MM.1S (cell line): ENCODE results near the gene BNIP5.

Source experiments
- DNase-seq: peaks from one replicate; pipeline ENCODE4 v3.0.0-alpha.2; 2015
- H2AFZ ChIP-seq: fragments of 300-600 bp; sonication (generic); 2 replicates; pipeline ENCODE4 v1.6.0; 2016; ENCODE audit warnings: antibody characterized with exemption, low read length
- H3F3A ChIP-seq: fragments of 300-600 bp; sonication (generic); 2 replicates; pipeline ENCODE4 v1.6.1; 2016; ENCODE audit warnings: mild to moderate bottlenecking, antibody characterized with exemption, low read length, moderate library complexity, mixed read lengths; ENCODE audit not compliant: insufficient read depth
- H3K27ac ChIP-seq: fragments of 300-600 bp; sonication (generic); 2 replicates; pipeline ENCODE4 v1.5.1; 2016; ENCODE audit warnings: mild to moderate bottlenecking, low read length
- H3K27me3 ChIP-seq: fragments of 300-600 bp; sonication (generic); replicated peaks from 2 replicates; pipeline ENCODE4 v1.6.0; 2016; ENCODE audit warnings: low read length; ENCODE audit not compliant: insufficient read depth
- H3K36me3 ChIP-seq: fragments of 300-600 bp; sonication (generic); replicated peaks from 2 replicates; pipeline ENCODE4 v1.6.1; 2016; ENCODE audit warnings: mild to moderate bottlenecking, low read length, mixed read lengths; ENCODE audit not compliant: insufficient read depth
- H3K4me1 ChIP-seq: fragments of 300-600 bp; sonication (generic); 2 replicates; pipeline ENCODE4 v1.6.1; 2016; ENCODE audit warnings: low read length, mixed read lengths
- H3K4me2 ChIP-seq: fragments of 300-600 bp; sonication (generic); 2 replicates; pipeline ENCODE4 v1.6.0; 2016; ENCODE audit warnings: low read depth, low read length
- H3K4me3 ChIP-seq: fragments of 300-600 bp; sonication (generic); 2 replicates; pipeline ENCODE4 v1.5.1; 2016; ENCODE audit warnings: low read length, mixed read lengths
- H3K79me2 ChIP-seq: fragments of 300-600 bp; sonication (generic); 2 replicates; pipeline ENCODE4 v1.6.1; 2016; ENCODE audit warnings: mixed run types, low read length, mixed read lengths
- H3K9ac ChIP-seq: fragments of 300-600 bp; sonication (generic); 2 replicates; pipeline ENCODE4 v1.6.1; 2016; ENCODE audit warnings: low read length, mixed read lengths
- H3K9me2 ChIP-seq: fragments of 300-600 bp; sonication (generic); replicated peaks from 2 replicates; pipeline ENCODE4 v1.6.1; 2016; ENCODE audit warnings: mild to moderate bottlenecking, low read length, mixed read lengths; ENCODE audit not compliant: insufficient read depth
- H3K9me3 ChIP-seq: fragments of 300-600 bp; sonication (generic); replicated peaks from 2 replicates; pipeline ENCODE4 v1.6.1; 2016; ENCODE audit warnings: mild to moderate bottlenecking, low read length, mixed read lengths; ENCODE audit not compliant: insufficient read depth
- H4K20me1 ChIP-seq: fragments of 300-600 bp; sonication (generic); 2 replicates; pipeline ENCODE4 v1.6.1; 2016; ENCODE audit warnings: mild to moderate bottlenecking, low read length, moderate library complexity, mixed read lengths; ENCODE audit not compliant: insufficient read depth
- CTCF ChIP-seq: fragments of 300-600 bp; sonication (generic); IDR thresholded peaks from 2 replicates; pipeline ENCODE4 v1.5.1; 2016; ENCODE audit warnings: antibody characterized with exemption, low read length, mixed read lengths
- EZH2 ChIP-seq: fragments of 300-600 bp; sonication (generic); optimal IDR thresholded peaks from 2 replicates; pipeline ENCODE3; 2017; ENCODE audit warnings: low read depth, mild to moderate bottlenecking, antibody characterized with exemption, low read length, mixed read lengths
- EZH2phosphoT487 ChIP-seq: fragments of 300-600 bp; sonication (generic); IDR thresholded peaks from 2 replicates; pipeline ENCODE4 v1.6.1; 2018; ENCODE audit warnings: antibody characterized with exemption, low read length

The BNIP5 gene

GRCh38 chr6:36382976-36383375, 46.3 kb upstream of the BNIP5 start:
- no peak for TF ChIP-seq EZH2
- no peak for TF ChIP-seq EZH2phosphoT487
- TF ChIP-seq CTCF = no peak
- H3K9ac ChIP-seq = no peak overlapping the region
- no peaks in the 10 kb centered on the region for H3K36me3 ChIP-seq
- DNase-seq = no peak
- H3K79me2 ChIP-seq = no peaks in the 10 kb centered on the region
- no peak overlapping the region for H3K27ac ChIP-seq
- no peaks in the 10 kb centered on the region for H3K9me2 ChIP-seq
- peaks cover 14% of the 10 kb centered on the region for H3K27me3 ChIP-seq
- H3K4me3 ChIP-seq = no peak overlapping the region
- H3K9me3 ChIP-seq = no peaks in the 10 kb centered on the region
- H3K4me2 ChIP-seq = no peak overlapping the region
- peaks cover 4% of the 10 kb centered on the region; the same call in 1 of the 2 replicates for H3K4me1 ChIP-seq
- H4K20me1 ChIP-seq = no peaks in the 10 kb centered on the region
- no peak overlapping the region for H2AFZ ChIP-seq
- 0 out of 2 replicates have a peak, but pooled peaks cover under 1% of the 10 kb centered on the region for H3F3A ChIP-seq

- TF ChIP-seq EZH2 = no peak
- TF ChIP-seq CTCF = no peak
- TF ChIP-seq EZH2phosphoT487 = no peak
- H3K9me2 ChIP-seq = no peaks in the 10 kb centered on the region
- no peak overlapping the region for H3K4me3 ChIP-seq
- no peak overlapping the region for H3K27ac ChIP-seq
- H3K9ac ChIP-seq = no peak overlapping the region
- no peaks in the 10 kb centered on the region for H3K9me3 ChIP-seq
- no peak overlapping the region for H3K4me2 ChIP-seq
- H3K4me1 ChIP-seq = no peaks in the 10 kb centered on the region
- H3K36me3 ChIP-seq = no peaks in the 10 kb centered on the region
- no peaks in the 10 kb centered on the region for H4K20me1 ChIP-seq
- H3K79me2 ChIP-seq = no peaks in the 10 kb centered on the region
- no peak overlapping the region for H2AFZ ChIP-seq
- peaks cover 4% of the 10 kb centered on the region for H3K27me3 ChIP-seq
- no peak for DNase-seq
- no peaks in the 10 kb centered on the region for H3F3A ChIP-seq
These were observed 45.1 kb upstream of the BNIP5 start for GRCh38 chr6:36381502-36382389.

- Histone ChIP-seq H3K9ac (no peak overlapping the region), H3K4me1 (no peaks in the 10 kb centered on the region), H4K20me1 (no peaks in the 10 kb centered on the region), H3K9me3 (no peaks in the 10 kb centered on the region), H3K36me3 (no peaks in the 10 kb centered on the region), H2AFZ (no peak overlapping the region), H3F3A (no peaks in the 10 kb centered on the region), H3K27ac (no peak overlapping the region), H3K79me2 (no peaks in the 10 kb centered on the region), H3K27me3 (no peaks in the 10 kb centered on the region), H3K4me2 (no peak overlapping the region), H3K9me2 (no peaks in the 10 kb centered on the region), H3K4me3 (no peak overlapping the region)
- TF ChIP-seq EZH2phosphoT487 (no peak), CTCF (no peak), EZH2 (no peak)
- no peak for DNase-seq
These were observed 43.5 kb upstream of the BNIP5 start for GRCh38 chr6:36380166-36380565.
